Measurements from ENCODE around the gene MDGA2.
"Not testable (repeated sequence)": the region's sequence is repeated elsewhere in the genome, so short reads cannot be mapped to it uniquely, and the experiment has no call there.

Gene MDGA2

DNA sequence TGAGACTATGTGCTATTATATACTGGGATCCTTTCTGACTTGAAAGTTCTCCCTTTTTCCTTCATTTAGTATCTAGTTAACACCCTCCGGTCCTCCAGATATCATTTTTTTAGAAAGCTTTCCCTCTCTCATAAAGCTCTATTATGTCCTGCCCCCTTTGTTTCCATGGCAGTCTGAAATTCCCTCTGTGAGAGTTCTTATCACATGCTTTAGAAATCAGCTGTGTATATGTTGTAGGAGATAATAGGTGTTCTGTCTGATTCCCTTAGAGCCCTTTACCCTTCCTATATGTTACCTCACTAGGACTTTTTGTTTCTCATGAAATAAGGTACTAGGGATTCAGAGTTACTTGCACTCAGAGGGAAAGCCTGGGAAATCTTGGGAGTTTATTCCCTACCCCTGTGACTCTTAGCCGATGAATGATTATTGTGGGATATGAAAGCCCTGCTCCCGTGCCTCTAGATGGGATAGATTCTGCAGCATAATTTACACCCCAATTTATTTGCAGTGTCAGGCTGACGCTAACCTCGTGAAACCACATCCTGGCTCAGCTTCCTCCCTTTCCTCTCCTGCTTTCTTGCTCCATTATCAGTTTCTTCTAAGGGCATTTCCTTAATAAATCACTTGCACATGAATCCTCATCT, 448.4 kb downstream of the MDGA2 start:
- DNase-seq (ENCODE audit: low spot score): no peak

GRCh38 chr14:47223656-47224055, 451.7 kb downstream of the MDGA2 start:
- no peak for DNase-seq (ENCODE audit: low spot score)

GRCh38 chr14:47220096-47220495, 455.3 kb downstream of the MDGA2 start:
- no peak for DNase-seq (ENCODE audit: low spot score)

GRCh38 chr14:47211263-47211662, 464.1 kb downstream of the MDGA2 start:
- no peak for DNase-seq (ENCODE audit: low spot score)

DNA sequence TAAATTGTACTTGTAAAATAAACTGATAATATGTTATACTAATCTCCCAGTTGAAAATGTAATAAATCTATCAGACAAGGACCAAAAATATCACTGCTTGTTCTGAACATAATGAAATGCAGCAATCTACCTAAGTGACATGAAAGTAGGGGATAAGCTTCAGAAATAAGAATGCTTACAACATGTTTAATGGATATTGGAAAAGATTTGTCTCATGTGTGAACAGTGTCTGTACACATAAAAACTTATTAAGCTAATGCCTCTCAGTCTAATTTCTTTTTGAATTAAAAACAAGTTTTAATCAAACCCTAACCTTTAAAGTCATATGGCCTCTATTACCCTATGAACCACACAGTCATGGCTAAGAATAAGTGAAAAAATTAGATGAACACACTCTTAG, 465.3 kb downstream of the MDGA2 start:
- DNase-seq (ENCODE audit: low spot score): no peak

GRCh38 chr14:47208434-47208833, 467.0 kb downstream of the MDGA2 start:
- no peak for DNase-seq (ENCODE audit: low spot score)

GRCh38 chr14:47207617-47208016, 467.8 kb downstream of the MDGA2 start:
- DNase-seq (ENCODE audit: low spot score): no peak

GRCh38 chr14:47200740-47201139, 474.7 kb downstream of the MDGA2 start:
- no peak for DNase-seq (ENCODE audit: low spot score)

DNA sequence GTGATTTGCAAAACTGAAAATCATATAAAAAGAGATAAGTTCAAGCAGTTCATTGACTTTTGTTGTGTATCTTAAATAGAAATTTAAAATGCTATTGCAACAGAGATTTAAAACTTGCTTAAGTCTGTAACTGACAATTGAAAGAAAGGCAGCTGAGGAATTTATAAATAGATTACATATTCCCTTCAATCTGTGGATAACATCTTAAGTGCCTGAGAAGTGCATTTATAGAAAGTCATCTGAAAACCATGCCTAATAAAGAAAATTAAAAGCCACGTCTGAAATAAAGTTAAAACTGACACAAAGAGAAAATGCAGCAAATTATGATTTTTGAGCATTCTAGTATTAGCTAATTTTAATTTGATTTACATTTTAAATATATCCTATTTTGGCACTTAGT, 479.8 kb downstream of the MDGA2 start:
- no peak for DNase-seq (ENCODE audit: low spot score)

DNA sequence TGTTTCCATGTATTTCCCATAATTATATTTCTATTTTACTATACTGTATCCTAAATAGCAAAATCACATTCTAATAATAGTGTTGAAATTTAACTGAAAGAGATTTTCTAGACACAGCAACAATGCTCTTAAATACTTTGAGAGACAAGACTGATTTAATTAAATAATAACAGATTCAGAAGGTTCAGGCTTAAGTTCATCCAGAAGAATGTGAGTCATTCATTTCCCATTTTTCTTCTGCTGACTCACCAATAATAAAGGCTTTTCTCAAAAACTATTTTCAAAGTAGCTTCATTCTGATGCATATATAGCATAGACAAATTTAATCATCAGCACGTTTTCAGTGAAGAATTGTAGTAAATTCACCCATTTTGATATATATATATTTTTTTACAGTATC, 481.4 kb downstream of the MDGA2 start:
- no peak for DNase-seq (ENCODE audit: low spot score)

DNA sequence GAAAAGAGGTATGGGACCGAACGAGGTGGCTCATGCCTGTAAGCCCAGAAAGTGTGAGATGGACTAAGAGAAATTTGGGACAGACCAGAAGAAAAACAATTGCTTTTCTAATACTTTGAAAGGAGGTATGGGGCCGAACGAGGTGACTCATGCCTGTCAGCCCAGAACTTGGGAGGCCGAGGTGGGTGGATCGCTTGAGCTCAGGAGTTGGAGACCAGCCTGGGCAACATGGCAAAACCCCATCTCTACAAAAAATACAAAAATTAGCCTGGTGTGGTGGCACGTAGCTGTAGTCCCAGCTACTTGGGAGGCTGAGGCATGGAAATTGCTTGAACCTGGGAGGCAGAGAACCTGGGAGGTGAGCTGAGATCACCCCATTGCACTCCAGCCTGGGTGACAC, 483.2 kb downstream of the MDGA2 start:
- DNase-seq (ENCODE audit: low spot score): not testable (repeated sequence)

DNA sequence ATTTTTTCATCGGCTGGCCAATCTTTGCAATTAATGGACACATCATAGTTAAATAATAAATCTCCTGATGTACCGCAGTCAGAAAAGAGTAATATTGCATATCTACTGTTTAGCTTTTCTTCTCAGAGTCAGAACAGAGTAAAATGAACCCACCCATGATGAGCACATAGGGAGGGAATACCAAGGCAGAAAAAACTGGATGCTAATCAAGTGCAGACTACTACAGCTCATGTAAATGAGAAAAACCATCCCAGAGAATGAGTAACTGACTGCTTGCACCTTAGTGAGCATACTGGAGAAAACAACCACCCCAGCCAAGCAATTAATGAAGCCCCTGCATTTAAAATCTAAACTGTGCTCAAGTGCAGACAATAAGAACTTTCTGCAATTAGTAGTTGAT, 483.7 kb downstream of the MDGA2 start:
- no peak for DNase-seq (ENCODE audit: low spot score)

GRCh38 chr14:47189911-47190484, 485.4 kb downstream of the MDGA2 start:
- no peak for DNase-seq (ENCODE audit: low spot score)

DNA sequence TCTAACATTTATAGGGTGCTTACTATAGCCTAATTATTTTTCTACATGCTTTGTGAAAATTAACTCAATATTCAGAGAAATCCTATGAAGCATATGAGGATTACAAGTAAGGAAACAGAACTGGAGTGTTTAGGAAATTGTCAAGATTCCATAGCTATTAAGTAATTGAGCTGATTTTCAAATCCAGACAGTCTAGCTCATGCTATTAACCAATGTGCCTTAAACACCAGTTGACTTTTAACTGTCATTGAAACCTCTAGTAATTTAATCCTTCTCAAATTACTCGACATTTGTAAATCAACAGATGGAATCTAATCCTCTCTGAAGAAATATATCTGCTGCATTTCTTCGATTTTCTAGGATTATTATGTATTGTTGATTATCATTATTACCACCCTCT, 488.9 kb downstream of the MDGA2 start:
- no peak for DNase-seq (ENCODE audit: low spot score)

DNA sequence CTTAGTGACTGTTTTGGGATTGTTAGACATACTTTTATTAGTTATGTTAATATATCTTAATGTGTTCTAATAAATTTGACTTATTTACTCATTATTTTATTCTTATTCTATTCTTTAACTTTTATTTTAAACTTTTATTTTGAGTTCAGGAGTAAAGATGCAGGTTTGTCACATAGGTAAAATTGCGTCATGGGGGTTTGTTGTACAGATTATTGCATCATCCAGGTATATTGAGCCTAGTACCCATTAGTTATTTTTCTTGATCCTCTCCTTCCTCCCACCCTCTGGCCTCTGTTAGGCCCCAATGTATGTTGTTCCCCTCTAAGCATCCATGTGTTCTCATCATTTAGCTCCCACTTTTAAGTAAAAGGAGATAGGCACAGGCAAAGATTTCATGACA, 495.5 kb downstream of the MDGA2 start:
- DNase-seq (ENCODE audit: low spot score): no peak

DNA sequence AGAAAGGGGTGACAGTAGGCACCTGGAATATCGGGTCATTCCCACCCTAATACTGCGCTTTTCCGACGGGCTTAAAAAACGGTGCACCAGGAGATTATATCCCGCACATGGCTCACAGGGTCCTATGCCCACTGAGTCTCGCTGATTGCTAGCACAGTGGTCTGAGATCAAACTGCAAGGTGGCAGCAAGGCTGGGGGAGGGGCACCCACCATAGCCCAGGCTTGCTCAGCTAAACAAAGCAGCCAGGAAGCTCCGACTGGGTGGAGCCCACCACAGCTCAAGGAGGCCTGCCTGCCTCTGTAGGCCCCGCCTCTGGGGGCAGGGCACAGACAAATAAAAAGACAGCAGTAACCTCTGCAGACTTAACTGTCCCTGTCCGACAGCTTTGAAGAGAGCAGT, 503.5 kb downstream of the MDGA2 start:
- not testable (repeated sequence) for DNase-seq (ENCODE audit: low spot score)

GRCh38 chr14:47167402-47167801, 508.0 kb downstream of the MDGA2 start:
- no peak for DNase-seq (ENCODE audit: low spot score)

DNA sequence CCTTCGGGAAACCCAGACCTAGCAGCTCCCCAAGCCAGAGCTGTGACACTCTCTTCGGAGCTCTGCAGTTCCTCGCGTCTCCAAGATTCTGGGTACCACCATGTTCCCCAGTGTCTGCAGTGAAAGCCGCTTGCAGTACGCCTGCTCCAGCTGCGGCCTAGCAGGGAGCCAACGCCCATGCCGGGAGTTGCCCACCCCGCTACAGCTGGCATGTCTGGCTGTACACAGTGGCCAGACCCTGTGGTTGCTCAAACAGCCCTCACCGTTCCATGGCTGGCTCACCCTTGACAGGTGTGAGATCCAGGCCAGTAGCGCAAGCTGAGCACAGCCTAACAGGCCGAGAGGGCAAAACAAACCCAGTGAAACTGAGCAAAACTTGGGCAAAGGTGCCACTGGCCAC, 520.0 kb downstream of the MDGA2 start:
- DNase-seq (ENCODE audit: low spot score): no peak

- DNase-seq (ENCODE audit: low spot score): no peak
Observed at GRCh38 chr14:47154276-47154797, 521.1 kb downstream of the MDGA2 start.

- no peak for DNase-seq (ENCODE audit: low spot score)
Observed at GRCh38 chr14:47153746-47154145, 521.7 kb downstream of the MDGA2 start.

DNA sequence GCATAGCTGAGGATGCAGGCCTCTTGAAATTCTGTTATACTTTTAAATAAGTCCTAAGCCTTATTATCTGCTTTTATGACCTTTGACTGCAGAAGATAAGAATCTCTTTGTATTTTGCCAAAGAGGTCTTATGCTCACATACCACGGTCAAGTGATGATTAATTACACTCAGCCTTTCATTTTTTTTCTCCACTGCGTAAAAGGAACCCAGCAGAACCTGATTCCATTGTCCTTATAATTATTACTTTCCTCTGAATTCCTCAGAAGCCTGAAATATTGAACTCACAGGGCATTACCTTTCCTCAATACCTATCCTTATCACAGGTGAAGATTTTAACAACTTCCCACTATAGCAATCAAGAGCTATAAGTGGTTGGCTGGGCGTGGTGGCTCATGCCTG, 525.1 kb downstream of the MDGA2 start:
- DNase-seq (ENCODE audit: low spot score): no peak

- no peak for DNase-seq (ENCODE audit: low spot score)
Observed at GRCh38 chr14:47149326-47149725, 526.1 kb downstream of the MDGA2 start.

DNA sequence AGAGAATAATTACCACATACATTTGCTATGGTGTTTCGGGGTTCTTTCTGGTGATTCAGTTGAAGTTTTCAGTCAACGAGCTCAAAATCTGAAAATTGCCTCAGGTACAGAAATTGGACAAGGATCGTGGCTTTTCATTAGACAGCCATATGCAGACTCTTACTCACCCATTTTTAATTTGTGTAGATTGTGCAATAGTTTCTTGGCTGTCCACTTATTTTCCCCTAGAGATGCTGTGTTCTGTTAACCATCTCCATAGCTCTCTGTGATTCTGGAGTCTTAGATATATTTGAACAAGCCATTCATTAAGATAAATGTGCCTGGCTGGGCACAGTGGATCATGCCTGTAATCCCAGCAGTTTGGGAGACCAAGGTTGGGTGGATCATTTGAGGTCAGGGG, 526.7 kb downstream of the MDGA2 start:
- no peak for DNase-seq (ENCODE audit: low spot score)

- DNase-seq (ENCODE audit: low spot score): no peak
Observed at GRCh38 chr14:47120645-47121044, 554.8 kb downstream of the MDGA2 start.
